H9 (cell line): ENCODE data around the gene PPP3CA. TPM values are rescaled to one million over a fixed set of nuclear protein-coding genes. Genes with fewer than 3 reads are reported as not detected.

Source experiments
- DNase-seq: peaks from one replicate; pipeline ENCODE4 v3.0.0-alpha.2; 2017
- H2AFZ ChIP-seq: one replicate; pipeline ENCODE4 v1.6.1; 2013; ENCODE audit warnings: mild to moderate bottlenecking, low read length, control low read depth, moderate library complexity
- H2AK5ac ChIP-seq: 2 replicates; pipeline ENCODE4 v1.6.1; 2013; ENCODE audit warnings: low read length, control low read depth, mixed read lengths; ENCODE audit not compliant: insufficient read length
- H2BK120ac ChIP-seq: one replicate; pipeline ENCODE4 v1.6.1; 2013; ENCODE audit warnings: low read depth, mild to moderate bottlenecking, low read length, control low read depth, inconsistent platforms; ENCODE audit not compliant: poor library complexity, severe bottlenecking
- H2BK12ac ChIP-seq: 2 replicates; pipeline ENCODE4 v1.6.1; 2013; ENCODE audit warnings: low read length, control low read depth, mixed read lengths, low read depth; ENCODE audit not compliant: insufficient read length
- H2BK15ac ChIP-seq: 2 replicates; pipeline ENCODE4 v1.6.1; 2013; ENCODE audit warnings: low read depth, low read length, control low read depth
- H2BK20ac ChIP-seq: one replicate; pipeline ENCODE4 v1.6.1; 2013; ENCODE audit warnings: low read depth, mild to moderate bottlenecking, low read length, control low read depth, inconsistent platforms; ENCODE audit not compliant: poor library complexity, severe bottlenecking
- H2BK5ac ChIP-seq: 2 replicates; pipeline ENCODE4 v1.6.1; 2013; ENCODE audit warnings: low read length, control low read depth, mixed read lengths; ENCODE audit not compliant: insufficient read length
- H3K14ac ChIP-seq: 2 replicates; pipeline ENCODE4 v1.6.1; 2013; ENCODE audit warnings: low read length, control low read depth; ENCODE audit not compliant: insufficient read depth
- H3K18ac ChIP-seq: 2 replicates; pipeline ENCODE4 v1.6.1; 2013; ENCODE audit warnings: low read depth, mild to moderate bottlenecking, mixed read lengths, low read length, control low read depth; ENCODE audit not compliant: insufficient read length
- H3K23ac ChIP-seq: 2 replicates; pipeline ENCODE4 v1.6.1; 2013; ENCODE audit warnings: low read length, control low read depth, mixed read lengths, low read depth; ENCODE audit not compliant: insufficient read length
- H3K23me2 ChIP-seq: 2 replicates; pipeline ENCODE4 v1.6.1; 2013; ENCODE audit warnings: low read depth, mild to moderate bottlenecking, mixed read lengths, low read length, control low read depth; ENCODE audit not compliant: insufficient read length, poor library complexity, severe bottlenecking
- H3K27ac ChIP-seq: 2 replicates; pipeline ENCODE4 v1.5.1; 2013; ENCODE audit warnings: low read length, control low read depth, mixed read lengths, low read depth; ENCODE audit not compliant: insufficient read length
- H3K27me3 ChIP-seq: 2 replicates; pipeline ENCODE4 v1.6.1; 2013; ENCODE audit warnings: low read length, control low read depth, inconsistent platforms; ENCODE audit not compliant: insufficient read depth
- H3K4ac ChIP-seq: 2 replicates; pipeline ENCODE4 v1.6.1; 2013; ENCODE audit warnings: low read depth, mild to moderate bottlenecking, control low read depth, inconsistent platforms, low read length, moderate library complexity
- H3K4me1 ChIP-seq: 2 replicates; pipeline ENCODE4 v1.6.1; 2013; ENCODE audit warnings: low read length, control low read depth, inconsistent platforms; ENCODE audit not compliant: insufficient read depth
- H3K4me2 ChIP-seq: 2 replicates; pipeline ENCODE4 v1.6.1; 2013; ENCODE audit warnings: low read length, control low read depth, mixed read lengths; ENCODE audit not compliant: insufficient read length, insufficient read depth
- H3K56ac ChIP-seq: 2 replicates; pipeline ENCODE4 v1.6.1; 2013; ENCODE audit warnings: low read depth, mild to moderate bottlenecking, mixed read lengths, low read length, control low read depth; ENCODE audit not compliant: insufficient read length
- H3K79me1 ChIP-seq: 2 replicates; pipeline ENCODE4 v1.6.1; 2013; ENCODE audit warnings: low read depth, mild to moderate bottlenecking, moderate library complexity, low read length, control low read depth, inconsistent platforms; ENCODE audit not compliant: insufficient read depth, poor library complexity, severe bottlenecking
- H3K79me2 ChIP-seq: 2 replicates; pipeline ENCODE4 v1.6.1; 2013; ENCODE audit warnings: low read length, control low read depth, inconsistent platforms; ENCODE audit not compliant: insufficient read depth
- H3K9ac ChIP-seq: 2 replicates; pipeline ENCODE4 v1.6.1; 2013; ENCODE audit warnings: low read length, control low read depth, mixed read lengths; ENCODE audit not compliant: insufficient read length; ENCODE audit errors: extremely low read depth
- H3K9me3 ChIP-seq: one replicate; pipeline ENCODE4 v1.6.1; 2013; ENCODE audit warnings: low read depth, low read length, inconsistent platforms; ENCODE audit not compliant: control insufficient read depth
- H3T11ph ChIP-seq: one replicate; pipeline ENCODE4 v1.6.1; 2013; ENCODE audit warnings: mild to moderate bottlenecking, low read length, control low read depth, inconsistent platforms
- H4K20me1 ChIP-seq: one replicate; pipeline ENCODE4 v1.6.1; 2013; ENCODE audit not compliant: control insufficient read depth, insufficient read length, insufficient read depth
- H4K5ac ChIP-seq: 2 replicates; pipeline ENCODE4 v1.6.1; 2013; ENCODE audit warnings: low read depth, mild to moderate bottlenecking, mixed read lengths, low read length, control low read depth; ENCODE audit not compliant: insufficient read length
- H4K8ac ChIP-seq: replicated peaks from 2 replicates; pipeline ENCODE4 v1.6.1; 2013; ENCODE audit warnings: low read length, control low read depth, mixed read lengths, low read depth; ENCODE audit not compliant: insufficient read length
- H4K91ac ChIP-seq: 2 replicates; pipeline ENCODE4 v1.6.1; 2013; ENCODE audit warnings: low read depth, mild to moderate bottlenecking, moderate library complexity, mixed read lengths, low read length, control low read depth; ENCODE audit not compliant: insufficient read length
- H3K27ac Mint-ChIP-seq, 3 experiments: 2 replicates in 2 of 3; 3 replicates in 1 of 3; pipeline ENCODE4 v1.8.0; 2020 to 2021; ENCODE audit warnings: mixed read lengths in 3 of 3, mild to moderate bottlenecking in 1 of 3, moderate library complexity in 1 of 3
- H3K27me3 Mint-ChIP-seq: 2 replicates; pipeline ENCODE4 v1.8.0; 2021; ENCODE audit warnings: low read depth, mild to moderate bottlenecking, moderate library complexity, mixed read lengths
- H3K36me3 Mint-ChIP-seq, 3 experiments: 2 replicates in 2 of 3; 3 replicates in 1 of 3; pipeline ENCODE4 v1.8.0; 2020 to 2021; ENCODE audit warnings: low read depth in 3 of 3, mixed read lengths in 3 of 3; ENCODE audit not compliant: insufficient read depth in 1 of 3
- H3K4me1 Mint-ChIP-seq, 2 experiments: 2 replicates each; pipeline ENCODE4 v1.8.0; 2020; ENCODE audit warnings: mixed read lengths in 2 of 2
- H3K4me3 Mint-ChIP-seq, 2 experiments: 2 replicates in 1 of 2; 3 replicates in 1 of 2; pipeline ENCODE4 v1.8.0; 2020 to 2021; ENCODE audit warnings: mild to moderate bottlenecking in 2 of 2, mixed read lengths in 2 of 2, moderate library complexity in 1 of 2
- H3K9me3 Mint-ChIP-seq, 2 experiments: 2 replicates in 1 of 2; 3 replicates in 1 of 2; pipeline ENCODE4 v1.8.0; 2020; ENCODE audit warnings: mild to moderate bottlenecking in 2 of 2, mixed read lengths in 2 of 2, moderate library complexity in 1 of 2
- WGBS: extraction: QIAGEN DNeasy Blood & Tissue Kit; methylation state at CpG from one replicate; pipeline ENCODE4 v1.1.7; 2013; ENCODE audit warnings: missing lambda C conversion rate, low lambda C conversion rate, mixed read lengths; ENCODE audit not compliant: insufficient read length; ENCODE audit errors: extremely low coverage; 5-methylcytosine and 5-hydroxymethylcytosine counted together
- total RNA-seq: library from RNA; stranded (reverse); gene quantifications from 2 replicates; pipeline ENCODE4 v1.2.1, GENCODE V29; 2021
- TF ChIP-seq, protein P1 (sequence below): fragments of 200-600 bp; sonication (generic); conservative IDR thresholded peaks from 3 replicates; pipeline ENCODE4 v1.8.0; 2021; ENCODE audit warnings: antibody characterized with exemption, mild to moderate bottlenecking

Gene PPP3CA
- total RNA-seq, 1 experiment from 2014 or later: 16.8 TPM

- no peak overlapping the region for H4K5ac ChIP-seq
- no peak overlapping the region for H3K9ac ChIP-seq
- no peaks in the 10 kb centered on the region for H3K36me3 Mint-ChIP-seq
- H3K27ac ChIP-seq: no peak overlapping the region
- H3K27me3 Mint-ChIP-seq: no peaks in the 10 kb centered on the region
- no peak overlapping the region for H4K8ac ChIP-seq
- no peaks in the 10 kb centered on the region; a peak in 1 of 5 replicates for H3K9me3 Mint-ChIP-seq
- no peak overlapping the region for H3K56ac ChIP-seq
- H4K91ac ChIP-seq: no peak overlapping the region
- no peak overlapping the region for H2BK12ac ChIP-seq
- no CpG with 5 or more reads among the region's 3 CpGs for WGBS
- H3K23me2 ChIP-seq: no peaks in the 10 kb centered on the region
- H2AFZ ChIP-seq: no peak overlapping the region
- 0 out of 4 replicates have a peak, but pooled peaks cover 0 to 2% of the 10 kb centered on the region in 2 experiments for H3K4me1 Mint-ChIP-seq
- no peak overlapping the region for H2BK120ac ChIP-seq
- TF ChIP-seq, protein P1, sequence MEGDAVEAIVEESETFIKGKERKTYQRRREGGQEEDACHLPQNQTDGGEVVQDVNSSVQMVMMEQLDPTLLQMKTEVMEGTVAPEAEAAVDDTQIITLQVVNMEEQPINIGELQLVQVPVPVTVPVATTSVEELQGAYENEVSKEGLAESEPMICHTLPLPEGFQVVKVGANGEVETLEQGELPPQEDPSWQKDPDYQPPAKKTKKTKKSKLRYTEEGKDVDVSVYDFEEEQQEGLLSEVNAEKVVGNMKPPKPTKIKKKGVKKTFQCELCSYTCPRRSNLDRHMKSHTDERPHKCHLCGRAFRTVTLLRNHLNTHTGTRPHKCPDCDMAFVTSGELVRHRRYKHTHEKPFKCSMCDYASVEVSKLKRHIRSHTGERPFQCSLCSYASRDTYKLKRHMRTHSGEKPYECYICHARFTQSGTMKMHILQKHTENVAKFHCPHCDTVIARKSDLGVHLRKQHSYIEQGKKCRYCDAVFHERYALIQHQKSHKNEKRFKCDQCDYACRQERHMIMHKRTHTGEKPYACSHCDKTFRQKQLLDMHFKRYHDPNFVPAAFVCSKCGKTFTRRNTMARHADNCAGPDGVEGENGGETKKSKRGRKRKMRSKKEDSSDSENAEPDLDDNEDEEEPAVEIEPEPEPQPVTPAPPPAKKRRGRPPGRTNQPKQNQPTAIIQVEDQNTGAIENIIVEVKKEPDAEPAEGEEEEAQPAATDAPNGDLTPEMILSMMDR: no peak
- no peak overlapping the region for H3K27ac Mint-ChIP-seq
- no peak overlapping the region for H2BK5ac ChIP-seq
- no peak overlapping the region for H3K18ac ChIP-seq
- no peaks in the 10 kb centered on the region for H4K20me1 ChIP-seq
- H3K23ac ChIP-seq: no peak overlapping the region
- H3K4ac ChIP-seq: no peak overlapping the region
- H2BK15ac ChIP-seq: no peak overlapping the region
- H3T11ph ChIP-seq: no peak overlapping the region
- no peak overlapping the region for H3K4me2 ChIP-seq
- no peak for DNase-seq
- no peak overlapping the region for H2AK5ac ChIP-seq
- H2BK20ac ChIP-seq: no peak overlapping the region
- H3K9me3 ChIP-seq: no peaks in the 10 kb centered on the region
- H3K14ac ChIP-seq: no peak overlapping the region
- H3K79me2 ChIP-seq: no peaks in the 10 kb centered on the region
- no peaks in the 10 kb centered on the region for H3K4me1 ChIP-seq
- H3K27me3 ChIP-seq: no peaks in the 10 kb centered on the region
- H3K4me3 Mint-ChIP-seq: no peak overlapping the region
- no peaks in the 10 kb centered on the region for H3K79me1 ChIP-seq
These were observed 338.8 kb downstream of the PPP3CA start for GRCh38 chr4:101008503-101008902.
